GM19324 (cell line): ENCODE data around the gene CSN1S1.

Source experiments
- ATAC-seq: cut with Tn5 transposase; IDR thresholded peaks from one replicate; pipeline ENCODE4 v1.9.1; 2021; ENCODE audit warnings: mild to moderate bottlenecking, moderate library complexity; ENCODE audit not compliant: unreplicated experiment, low FRiP score

The CSN1S1 gene

DNA sequence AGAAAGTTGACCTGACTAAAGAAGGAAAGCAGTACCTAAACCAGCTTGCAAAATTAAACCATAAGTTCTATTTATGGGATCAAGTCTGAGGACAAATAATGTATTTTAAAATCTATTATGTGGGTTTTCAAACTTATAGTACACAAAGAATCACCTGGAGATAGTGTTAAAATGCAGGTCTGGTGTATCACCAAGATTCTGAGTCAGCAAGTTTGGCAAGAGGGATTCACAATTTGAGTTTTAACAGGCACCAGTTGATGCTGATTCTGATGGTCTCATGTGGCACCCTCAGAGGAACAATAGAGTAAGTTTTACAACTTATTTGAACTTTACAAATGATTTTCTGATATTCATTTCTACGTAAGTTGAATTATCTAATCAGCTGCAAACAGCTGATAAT lies 55.8 kb downstream of the CSN1S1 start:
- ATAC-seq = no peak

DNA sequence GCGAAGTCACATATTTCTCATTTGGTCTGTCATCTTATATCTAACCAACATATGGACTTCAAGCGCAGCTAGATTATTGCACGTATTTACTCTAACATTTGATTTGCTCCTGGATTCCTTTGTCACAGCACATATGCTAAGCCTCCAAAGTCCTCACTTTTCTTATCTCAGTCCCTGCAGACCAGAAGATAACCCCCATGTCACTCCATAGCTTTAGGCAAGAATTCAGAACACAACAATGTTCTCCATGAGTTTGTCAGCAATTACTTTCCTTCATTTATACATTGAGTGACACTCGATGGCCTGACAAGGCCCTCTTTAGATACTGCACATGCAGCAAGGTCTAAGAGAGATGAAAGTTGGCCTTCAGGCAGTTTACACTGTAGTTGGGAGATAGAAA lies 60.1 kb downstream of the CSN1S1 start:
- no peak for ATAC-seq

DNA sequence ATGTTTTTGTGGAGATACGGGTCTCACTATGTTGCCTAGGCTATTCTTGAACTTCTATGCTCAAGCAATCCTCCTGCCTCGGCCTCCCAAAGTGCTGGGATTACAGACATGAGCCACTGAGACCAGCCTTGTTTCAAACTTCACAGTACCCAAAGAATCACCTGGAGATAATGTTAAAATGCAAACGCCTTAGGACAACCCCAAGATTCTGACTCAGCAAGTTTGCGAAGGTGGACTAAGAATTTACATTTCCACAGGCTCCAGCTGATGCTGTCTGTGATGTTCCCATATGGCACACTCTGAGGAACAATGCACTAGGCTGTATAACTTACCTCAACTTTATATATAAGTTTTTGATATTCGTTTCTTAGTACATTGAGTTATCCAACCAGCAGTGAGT lies 63.9 kb downstream of the CSN1S1 start:
- no peak for ATAC-seq

DNA sequence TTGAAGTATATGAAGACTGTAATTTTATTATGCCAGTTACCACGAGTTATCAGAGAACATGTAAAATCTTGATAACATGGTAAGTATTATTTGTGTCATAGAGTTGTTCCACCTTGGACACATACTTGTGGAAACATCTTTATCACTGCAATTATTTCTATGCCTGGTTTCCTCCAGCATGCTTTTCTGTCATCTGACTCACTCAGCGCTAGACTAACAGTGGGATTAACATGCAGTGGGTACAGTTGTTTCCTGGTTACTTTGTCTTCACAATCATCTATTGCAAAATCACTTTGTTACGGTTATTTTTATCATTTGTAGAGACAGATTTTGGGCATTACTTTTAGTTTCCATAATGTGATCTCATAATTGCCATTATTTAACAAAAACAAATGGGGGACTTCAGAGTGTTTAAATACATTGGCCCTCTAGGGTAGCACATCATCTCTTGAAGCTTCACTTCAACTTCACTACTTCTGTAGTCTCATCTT lies 64.7 kb downstream of the CSN1S1 start, which contains the start of gene STATH:
STATH (plus strand) TSS at position 441 of the 491 bp plus-strand sequence. CDS start 2,472 bp downstream, outside the sequence.
- no peak for ATAC-seq
